Measurements from ENCODE around the gene LILRB5. TPM values are rescaled to one million over a fixed set of nuclear protein-coding genes. Genes with fewer than 3 reads are reported as not detected.
"Not testable (repeated sequence)": the region's sequence is repeated elsewhere in the genome, so short reads cannot be mapped to it uniquely, and the experiment has no call there.

LILRB5 gene
- total RNA-seq, 4 donors from 2014 or later: 0.70 to 5.9 (median 3.3) TPM

GRCh38 chr19:54273821-54274220 lies 16.7 kb upstream of the LILRB5 start:
- intact Hi-C loops (cut with DNase I; ENCODE audit: low total_unique reads) (no loop called here), in situ Hi-C loops (cut with MboI; ENCODE audit: low sequenced_read_pairs in 4 of 4) (no loop called here)
- H3K4me1 ChIP-seq: no peaks in the 10 kb centered on the region
- H3K9me3 ChIP-seq: no peaks in the 10 kb centered on the region
- H3K27ac ChIP-seq: no peak overlapping the region
- ATAC-seq (no peak), DNase-seq (no peak)
- H3K4me3 ChIP-seq: no peak overlapping the region
- TF ChIP-seq POLR2A (IDR thresholded peaks at IDR 0.05): no peak
- TF ChIP-seq, protein P1, sequence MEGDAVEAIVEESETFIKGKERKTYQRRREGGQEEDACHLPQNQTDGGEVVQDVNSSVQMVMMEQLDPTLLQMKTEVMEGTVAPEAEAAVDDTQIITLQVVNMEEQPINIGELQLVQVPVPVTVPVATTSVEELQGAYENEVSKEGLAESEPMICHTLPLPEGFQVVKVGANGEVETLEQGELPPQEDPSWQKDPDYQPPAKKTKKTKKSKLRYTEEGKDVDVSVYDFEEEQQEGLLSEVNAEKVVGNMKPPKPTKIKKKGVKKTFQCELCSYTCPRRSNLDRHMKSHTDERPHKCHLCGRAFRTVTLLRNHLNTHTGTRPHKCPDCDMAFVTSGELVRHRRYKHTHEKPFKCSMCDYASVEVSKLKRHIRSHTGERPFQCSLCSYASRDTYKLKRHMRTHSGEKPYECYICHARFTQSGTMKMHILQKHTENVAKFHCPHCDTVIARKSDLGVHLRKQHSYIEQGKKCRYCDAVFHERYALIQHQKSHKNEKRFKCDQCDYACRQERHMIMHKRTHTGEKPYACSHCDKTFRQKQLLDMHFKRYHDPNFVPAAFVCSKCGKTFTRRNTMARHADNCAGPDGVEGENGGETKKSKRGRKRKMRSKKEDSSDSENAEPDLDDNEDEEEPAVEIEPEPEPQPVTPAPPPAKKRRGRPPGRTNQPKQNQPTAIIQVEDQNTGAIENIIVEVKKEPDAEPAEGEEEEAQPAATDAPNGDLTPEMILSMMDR (IDR thresholded peaks at IDR 0.05 in 4 of 5, conservative IDR thresholded peaks at IDR 0.05 in 1 of 5): no peak
- no peaks in the 10 kb centered on the region for H3K27me3 ChIP-seq
- H3K36me3 ChIP-seq: no peaks in the 10 kb centered on the region

DNA sequence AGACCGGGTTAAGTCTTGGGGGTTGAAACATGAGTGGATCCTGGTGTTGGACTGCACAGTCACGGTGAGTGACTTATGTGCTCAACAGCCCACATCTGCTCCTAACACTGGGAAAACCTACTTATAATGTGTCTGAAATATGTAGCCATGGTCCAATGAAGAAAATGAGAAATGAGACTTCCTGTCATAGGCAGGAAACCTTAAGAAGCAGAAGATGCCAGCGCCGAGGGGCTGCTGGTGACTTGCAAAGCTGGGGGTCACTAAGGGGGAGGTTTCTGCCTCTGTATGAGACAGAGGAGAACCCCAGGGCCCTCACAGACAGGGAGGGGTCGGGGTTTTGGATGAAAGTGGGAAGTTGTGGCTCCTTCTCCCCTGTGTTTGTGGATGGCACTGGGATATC lies 15.1 kb upstream of the LILRB5 start:
- H3K27ac ChIP-seq; in situ Hi-C loops (cut with MboI; ENCODE audit: low sequenced_read_pairs in 4 of 4); DNase-seq; H3K27me3 ChIP-seq; H3K9me3 ChIP-seq; intact Hi-C loops (cut with DNase I; ENCODE audit: low total_unique reads); H3K4me3 ChIP-seq; ATAC-seq; H3K4me1 ChIP-seq; H3K36me3 ChIP-seq: not testable (repeated sequence)

- H3K36me3 ChIP-seq; in situ Hi-C loops (cut with MboI; ENCODE audit: low sequenced_read_pairs in 4 of 4); ATAC-seq; H3K27me3 ChIP-seq; H3K9me3 ChIP-seq; H3K4me3 ChIP-seq; H3K27ac ChIP-seq; intact Hi-C loops (cut with DNase I; ENCODE audit: low total_unique reads); H3K4me1 ChIP-seq; DNase-seq: not testable (repeated sequence)
Measured at GRCh38 chr19:54271587-54271986, 14.5 kb upstream of the LILRB5 start.

DNA sequence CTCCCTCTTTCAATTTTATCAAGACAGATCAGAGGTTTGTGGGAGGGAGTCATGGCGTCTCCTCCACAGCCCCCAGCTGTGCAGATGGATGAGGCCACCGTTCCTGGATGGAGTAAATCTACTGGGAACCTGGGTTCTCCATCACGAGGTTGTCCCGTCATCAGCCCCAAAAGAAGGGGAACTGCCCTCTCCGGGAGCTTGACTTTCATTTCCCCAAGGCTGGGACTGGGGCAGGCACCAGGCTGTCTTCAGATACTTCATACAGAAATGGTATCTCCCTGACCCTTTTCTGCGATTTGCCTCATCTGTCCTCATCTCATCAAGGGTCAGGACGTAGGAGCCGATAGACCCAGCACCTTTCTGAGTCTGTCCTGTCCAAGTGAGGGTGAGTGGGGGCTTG lies 14.0 kb upstream of the LILRB5 start:
- in situ Hi-C loops (cut with MboI; ENCODE audit: low sequenced_read_pairs in 4 of 4): no loop called here

GRCh38 chr19:54268936-54269335 lies 11.9 kb upstream of the LILRB5 start:
- no peak overlapping the region for H3K27ac ChIP-seq
- intact Hi-C loops (cut with DNase I; ENCODE audit: low total_unique reads) (no loop called here), in situ Hi-C loops (cut with MboI; ENCODE audit: low sequenced_read_pairs in 4 of 4) (no loop called here)
- ATAC-seq (no peak), DNase-seq (no peak)
- no peaks in the 10 kb centered on the region for H3K36me3 ChIP-seq
- no peak overlapping the region for H3K4me3 ChIP-seq
- H3K4me1 ChIP-seq: no peaks in the 10 kb centered on the region
- no peak for TF ChIP-seq POLR2A (IDR thresholded peaks at IDR 0.05)
- TF ChIP-seq, protein P1 (IDR thresholded peaks at IDR 0.05 in 4 of 5, conservative IDR thresholded peaks at IDR 0.05 in 1 of 5): no peak
- no peaks in the 10 kb centered on the region for H3K27me3 ChIP-seq
- no peaks in the 10 kb centered on the region for H3K9me3 ChIP-seq

More for the DNA sequence above, 14.0 kb upstream of the LILRB5 start:
- intact Hi-C loops (cut with DNase I; ENCODE audit: low total_unique reads): no loop called here
- TF ChIP-seq, protein P1 (IDR thresholded peaks at IDR 0.05 in 4 of 5, conservative IDR thresholded peaks at IDR 0.05 in 1 of 5): no peak
- no peak for TF ChIP-seq POLR2A (IDR thresholded peaks at IDR 0.05)
- Histone ChIP-seq H3K4me1 (no peaks in the 10 kb centered on the region), H3K9me3 (no peaks in the 10 kb centered on the region), H3K27me3 (no peaks in the 10 kb centered on the region), H3K27ac (no peak overlapping the region), H3K4me3 (no peak overlapping the region), H3K36me3 (no peaks in the 10 kb centered on the region)
- ATAC-seq (no peak), DNase-seq (peak in 1 of 2 donors; percentile 28)

- intact Hi-C loops (cut with DNase I; ENCODE audit: low total_unique reads) (no loop called here), in situ Hi-C loops (cut with MboI; ENCODE audit: low sequenced_read_pairs in 4 of 4) (no loop called here)
- Histone ChIP-seq H3K9me3 (no peaks in the 10 kb centered on the region), H3K4me1 (no peaks in the 10 kb centered on the region), H3K27me3 (no peaks in the 10 kb centered on the region), H3K27ac (no peak overlapping the region), H3K36me3 (no peaks in the 10 kb centered on the region), H3K4me3 (no peak overlapping the region)
- TF ChIP-seq, protein P1 (IDR thresholded peaks at IDR 0.05 in 4 of 5, conservative IDR thresholded peaks at IDR 0.05 in 1 of 5): peak in 3 of 5 experiments; percentile 24 to 49 (median 26)
- TF ChIP-seq POLR2A (IDR thresholded peaks at IDR 0.05): no peak
- ATAC-seq (no peak), DNase-seq (no peak)
Measured at GRCh38 chr19:54266133-54266532, 9.1 kb upstream of the LILRB5 start.
